Cardiac muscle cell (in vitro differentiated cells and primary cell): Measurements from ENCODE around the gene FAM110C. TPM values are rescaled to one million over a fixed set of nuclear protein-coding genes. Genes with fewer than 3 reads are reported as not detected.

Source experiments
- DNase-seq, 2 donors: peaks; one replicate each; pipeline versions ENCODE4 v3.0.0 to v3.0.0-alpha.2; 2010 to 2017; ENCODE audit warnings: low read depth in 1 of 2, low spot score in 1 of 2
- H3K27ac ChIP-seq: fragments of 200-600 bp; sonication (generic); 2 replicates; pipeline ENCODE4 v1.5.1; 2016
- H3K27me3 ChIP-seq: fragments of 200-600 bp; sonication (generic); 2 replicates; pipeline ENCODE4 v1.6.0; 2016; ENCODE audit warnings: control low read depth
- H3K36me3 ChIP-seq: fragments of 200-600 bp; sonication (generic); 2 replicates; pipeline ENCODE4 v1.5.1; 2016; ENCODE audit warnings: control low read depth
- H3K4me1 ChIP-seq: fragments of 200-600 bp; sonication (generic); 2 replicates; pipeline ENCODE4 v1.8.1; 2017; ENCODE audit warnings: low read depth, mild to moderate bottlenecking, mixed run types
- H3K4me3 ChIP-seq: fragments of 200-600 bp; sonication (generic); 2 replicates; pipeline ENCODE4 v1.5.1; 2016; ENCODE audit warnings: mild to moderate bottlenecking
- H3K9me3 ChIP-seq: fragments of 200-600 bp; sonication (generic); 2 replicates; pipeline ENCODE4 v1.5.1; 2017; ENCODE audit warnings: low read depth, mild to moderate bottlenecking, control low read depth
- CTCF ChIP-seq: IDR thresholded peaks from 2 replicates; pipeline ENCODE4 v1.5.1; 2012; ENCODE audit warnings: low read depth, mild to moderate bottlenecking, low read length
- polyA plus RNA-seq: library from polyadenylated mRNA; unstranded; fragments of >200 nt; fragmentation: Nextera tagmentation; extraction: Ambion mirVana; gene quantifications from 2 replicates; pipeline ENCODE4 v1.2.1, GENCODE V29; 2016
- total RNA-seq: library from RNA; depleted of rRNA; stranded (reverse); fragments of >200 nt; gene quantifications from 2 replicates; pipeline ENCODE4 v1.2.3, GENCODE V29; 2016

Gene FAM110C
- total and polyA plus RNA-seq, 2 experiments from 2014 or later = 0.60 TPM

- no peak for DNase-seq
- Histone ChIP-seq H3K4me3 (peak overlapping the region; percentile 41), H3K4me1 (no peaks in the 10 kb centered on the region), H3K27ac (no peak overlapping the region), H3K36me3 (no peaks in the 10 kb centered on the region), H3K27me3 (peaks cover 85% of the 10 kb centered on the region), H3K9me3 (no peaks in the 10 kb centered on the region)
- TF ChIP-seq CTCF = no peak
Measured at GRCh38 chr2:47346-47725, 1.0 kb upstream of the FAM110C start.

- Histone ChIP-seq H3K4me1 (no peaks in the 10 kb centered on the region), H3K36me3 (no peaks in the 10 kb centered on the region), H3K4me3 (peak overlapping the region; percentile 41), H3K27me3 (peaks cover 87% of the 10 kb centered on the region), H3K27ac (no peak overlapping the region), H3K9me3 (no peaks in the 10 kb centered on the region)
- no peak for DNase-seq
- TF ChIP-seq CTCF = no peak
Measured at GRCh38 chr2:46131-46470, 204 bp downstream of the FAM110C start.

GRCh38 chr2:45342-46130 is 769 bp downstream of the FAM110C start:
- H3K4me1 ChIP-seq = peaks cover 4% of the 10 kb centered on the region
- no peaks in the 10 kb centered on the region for H3K36me3 ChIP-seq
- peak overlapping the region; percentile 41 for H3K4me3 ChIP-seq
- H3K27ac ChIP-seq = no peak overlapping the region
- TF ChIP-seq CTCF = no peak
- H3K9me3 ChIP-seq = no peaks in the 10 kb centered on the region
- peaks cover 81% of the 10 kb centered on the region for H3K27me3 ChIP-seq
- no peak for DNase-seq

- no peak overlapping the region for H3K4me3 ChIP-seq
- TF ChIP-seq CTCF = no peak
- no peak overlapping the region for H3K27ac ChIP-seq
- no peaks in the 10 kb centered on the region for H3K36me3 ChIP-seq
- H3K9me3 ChIP-seq = no peaks in the 10 kb centered on the region
- H3K4me1 ChIP-seq = peaks cover 4% of the 10 kb centered on the region
- H3K27me3 ChIP-seq = peaks cover 82% of the 10 kb centered on the region
- no peak for DNase-seq
Measured at GRCh38 chr2:44748-45341, 1.5 kb downstream of the FAM110C start.

GRCh38 chr2:42788-43187 is 3.5 kb downstream of the FAM110C start:
- H3K27me3 ChIP-seq = peaks cover 68% of the 10 kb centered on the region
- TF ChIP-seq CTCF = no peak
- no peaks in the 10 kb centered on the region for H3K36me3 ChIP-seq
- peaks cover 4% of the 10 kb centered on the region for H3K4me1 ChIP-seq
- no peaks in the 10 kb centered on the region for H3K9me3 ChIP-seq
- no peak overlapping the region for H3K4me3 ChIP-seq
- DNase-seq = no peak
- no peak overlapping the region for H3K27ac ChIP-seq
